Ishikawa (cell line): Measurements from ENCODE around the gene ZNF618.

ENCODE experiments used
- EP300 ChIP-seq: IDR thresholded peaks from 2 replicates; pipeline ENCODE4 v1.6.1; 2012; ENCODE audit warnings: borderline replicate concordance
- NFIC ChIP-seq: IDR thresholded peaks from 2 replicates; pipeline ENCODE4 v1.6.1; 2012
- RAD21 ChIP-seq: IDR thresholded peaks from 2 replicates; pipeline ENCODE4 v1.6.1; 2012; ENCODE audit warnings: low read depth
- REST ChIP-seq: IDR thresholded peaks from 2 replicates; pipeline ENCODE4 v1.6.1; 2012; ENCODE audit warnings: low read depth, mild to moderate bottlenecking
- TAF1 ChIP-seq: IDR thresholded peaks from 2 replicates; pipeline ENCODE4 v1.6.1; 2012; ENCODE audit warnings: low read depth, mild to moderate bottlenecking
- USF1 ChIP-seq: IDR thresholded peaks from 2 replicates; pipeline ENCODE4 v1.6.1; 2012
- YY1 ChIP-seq: IDR thresholded peaks from 2 replicates; pipeline ENCODE4 v1.6.1; 2012; ENCODE audit warnings: low read depth
- ZBTB7A ChIP-seq: IDR thresholded peaks from 2 replicates; pipeline ENCODE4 v1.6.1; 2012; ENCODE audit warnings: low read depth

GRCh38 chr9:113992994-113993393 is 116.9 kb downstream of the ZNF618 start:
- TF ChIP-seq YY1 (no peak), REST (no peak), EP300 (no peak), RAD21 (no peak), TAF1 (no peak), NFIC (no peak), USF1 (no peak), ZBTB7A (no peak)
